Naive thymus-derived CD4-positive, alpha-beta T cell (primary cell): Measurements from ENCODE around the gene MTFR1L. TPM values are rescaled to one million over a fixed set of nuclear protein-coding genes. Genes with fewer than 3 reads are reported as not detected.

ENCODE experiments used
- ATAC-seq: fragments of 150-1000 bp; cut with Tn5 transposase; 2 replicates; pipeline ENCODE4 v1.10.0; 2021; ENCODE audit warnings: mild to moderate bottlenecking, moderate library complexity
- CTCF ChIA-PET: fragments of 350-600 bp; sonication (Branson Sonifier 250); formaldehyde crosslinking; loops from one replicate; lab custom pipeline; 2021; ENCODE audit warnings: antibody characterized with exemption; lab: Charles Lee
- POLR2A ChIA-PET: fragments of 350-600 bp; sonication (Branson Sonifier 250); formaldehyde crosslinking; loops from one replicate; lab custom pipeline; 2021; ENCODE audit warnings: antibody characterized with exemption, inconsistent platforms; lab: Charles Lee
- DNase-seq, 9 donors: peaks; one replicate each; pipeline versions ENCODE4 v3.0.0 to v3.0.0-alpha.2; 2020 to 2022; ENCODE audit warnings: mixed read lengths in 1 of 9
- H3K27ac ChIP-seq: one replicate; pipeline ENCODE4 v1.7.0; 2013; ENCODE audit warnings: mild to moderate bottlenecking, low read depth, low read length, moderate library complexity
- H3K27me3 ChIP-seq, 2 donors: one replicate each; pipeline ENCODE4 v1.7.0; 2013; ENCODE audit warnings: low read length in 2 of 2, mild to moderate bottlenecking in 2 of 2, moderate library complexity in 2 of 2; ENCODE audit not compliant: control insufficient read depth in 2 of 2, insufficient read depth in 2 of 2
- H3K36me3 ChIP-seq, 3 experiments: 1 replicate in 2 of 3; 2 replicates in 1 of 3; pipeline ENCODE4 v1.7.0; 2013; ENCODE audit warnings: low read length in 3 of 3, mild to moderate bottlenecking in 3 of 3, moderate library complexity in 1 of 3; ENCODE audit not compliant: insufficient read depth in 3 of 3, control insufficient read depth in 2 of 3
- H3K4me1 ChIP-seq, 2 donors: one replicate each; pipeline ENCODE4 v1.7.0; 2013; ENCODE audit warnings: low read length in 2 of 2, mild to moderate bottlenecking in 2 of 2, moderate library complexity in 1 of 2; ENCODE audit not compliant: control insufficient read depth in 2 of 2, insufficient read depth in 2 of 2
- H3K4me3 ChIP-seq: 2 replicates; pipeline ENCODE4 v1.7.0; 2013; ENCODE audit warnings: mild to moderate bottlenecking, low read length
- H3K9me3 ChIP-seq, 3 experiments: 1 replicate in 2 of 3; 2 replicates in 1 of 3; pipeline ENCODE4 v1.7.0; 2013; ENCODE audit warnings: low read length in 3 of 3; ENCODE audit not compliant: control insufficient read depth in 2 of 3
- H3K27ac Mint-ChIP-seq, 9 donors: one replicate each; pipeline ENCODE4 v1.8.0; 2020 to 2022; ENCODE audit warnings: mixed read lengths in 9 of 9, mild to moderate bottlenecking in 8 of 9, moderate library complexity in 5 of 9, inconsistent platforms in 2 of 9
- H3K27me3 Mint-ChIP-seq, 5 donors: one replicate each; pipeline ENCODE4 v1.8.0; 2021 to 2022; ENCODE audit warnings: mixed read lengths in 5 of 5, mild to moderate bottlenecking in 1 of 5
- H3K36me3 Mint-ChIP-seq, 5 donors: one replicate each; pipeline ENCODE4 v1.8.0; 2020 to 2022; ENCODE audit warnings: mixed read lengths in 5 of 5, mild to moderate bottlenecking in 3 of 5, inconsistent platforms in 1 of 5
- H3K4me1 Mint-ChIP-seq, 7 donors: one replicate each; pipeline ENCODE4 v1.8.0; 2020 to 2022; ENCODE audit warnings: mixed read lengths in 7 of 7, mild to moderate bottlenecking in 3 of 7, inconsistent platforms in 1 of 7
- H3K4me3 Mint-ChIP-seq, 10 donors: one replicate each; pipeline ENCODE4 v1.8.0; 2020 to 2022; ENCODE audit warnings: mild to moderate bottlenecking in 10 of 10, mixed read lengths in 10 of 10, moderate library complexity in 6 of 10, inconsistent platforms in 2 of 10
- H3K9me3 Mint-ChIP-seq, 11 donors: one replicate each; pipeline ENCODE4 v1.8.0; 2020 to 2022; ENCODE audit warnings: mixed read lengths in 11 of 11, mild to moderate bottlenecking in 4 of 11, inconsistent platforms in 1 of 11, moderate library complexity in 1 of 11
- intact Hi-C, 2 donors: fragments of 100-400 bp; cut with micrococcal nuclease; formaldehyde crosslinking; loops; one replicate each; pipeline ENCODE4 v1.15.1; 2023
- polyA plus RNA-seq, 2 donors: library from polyadenylated mRNA; unstranded; fragments of 300-500 nt; fragmentation: Illumina TruSeq; gene quantifications; one replicate each; pipeline ENCODE4 v1.2.3, GENCODE V29; 2021
- total RNA-seq, 6 experiments: library from RNA in 5 of 6; stranded (reverse) in 5 of 6; gene quantifications; 1 replicate in 5 of 6; 2 replicates in 1 of 6; pipeline ENCODE4 v1.2.3 and lab custom pipeline; 2021 to 2026

Gene MTFR1L
- total and polyA plus RNA-seq, 7 experiments from 2014 or later, result 39.6 to 60.2 (median 42.4) TPM

DNA sequence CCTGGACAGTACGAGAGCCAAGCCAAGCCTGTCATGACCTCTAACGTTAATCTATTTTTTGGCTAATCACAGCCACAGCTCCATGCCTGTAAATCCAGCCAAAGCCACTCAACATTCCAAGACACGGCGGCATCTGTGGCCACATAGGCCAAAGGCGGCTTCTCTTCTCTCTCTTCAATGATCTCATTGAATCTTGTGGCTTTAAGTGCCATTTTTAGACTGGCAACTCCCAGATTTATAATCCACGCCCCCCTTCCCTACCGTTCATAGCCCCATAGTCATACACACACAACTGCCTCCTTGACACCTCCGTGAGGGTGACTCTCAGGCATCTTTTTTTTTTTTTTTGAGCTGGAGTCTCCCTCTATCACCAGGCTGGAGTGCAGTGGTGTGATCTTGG, 25.4 kb upstream of the MTFR1L start:
- H3K9me3 Mint-ChIP-seq, result peaks cover 0 to 4% (median 0%) of the 10 kb centered on the region in 11 donors
- H3K27ac Mint-ChIP-seq, result peak overlapping the region in 8 of 9 donors; percentile 86 to 98 (median 88)
- intact Hi-C loops, result no loop called here
- ATAC-seq (no peak), DNase-seq (no peak)
- peaks cover 0 to 14% (median 6%) of the 10 kb centered on the region in 5 donors for H3K36me3 Mint-ChIP-seq
- no peak overlapping the region for H3K4me3 ChIP-seq
- H3K36me3 ChIP-seq, result peaks cover 0 to 24% (median 0%) of the 10 kb centered on the region in 3 experiments
- POLR2A ChIA-PET, result interaction anchor here (1.0 to 2.7 kb wide), 3 partner anchors 9 to 38 kb away, joined by 4 to 10 read pairs (median 8); no protein-coding TSS in a partner anchor
- peaks cover 0 to 25% (median 0%) of the 10 kb centered on the region in 5 donors for H3K27me3 Mint-ChIP-seq
- no peaks in the 10 kb centered on the region for H3K9me3 ChIP-seq
- no peaks in the 10 kb centered on the region for H3K27me3 ChIP-seq
- peak overlapping the region; percentile 37 for H3K27ac ChIP-seq
- peak overlapping the region in 3 of 10 donors; percentile 0 to 16 (median 4) for H3K4me3 Mint-ChIP-seq
- CTCF ChIA-PET, result interaction anchor here (0.6 to 2.5 kb wide), 4 partner anchors 20 to 271 kb away, joined by 3 to 13 read pairs (median 4); no protein-coding TSS in a partner anchor
- H3K4me1 Mint-ChIP-seq, result peaks cover 19 to 74% (median 66%) of the 10 kb centered on the region in 7 donors
- H3K4me1 ChIP-seq, result peaks cover 23 to 48% of the 10 kb centered on the region in 2 donors

DNA sequence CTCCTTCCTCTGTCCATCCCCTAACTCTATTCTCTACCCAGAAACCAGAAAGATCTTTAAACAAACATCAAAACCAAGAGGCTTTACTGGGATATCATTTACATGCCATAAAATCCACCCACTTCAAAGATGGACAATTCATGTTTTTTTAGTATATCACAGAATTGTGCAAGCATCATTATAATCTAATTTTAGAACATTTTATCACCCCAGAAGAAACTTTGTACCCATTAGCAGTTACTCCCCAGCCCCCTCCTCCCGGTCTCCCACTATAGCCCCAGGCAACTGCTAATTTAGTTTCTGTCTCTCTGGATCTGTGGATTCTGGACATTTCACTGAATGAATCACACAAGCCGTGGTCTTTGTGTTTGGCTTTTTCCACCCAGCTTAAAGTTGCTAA, 24.5 kb upstream of the MTFR1L start:
- intact Hi-C loops, result loop anchor here (5.0 kb wide), 3 partner anchors 118 to 293 kb away; partner anchors contain the start of gene LDLRAP1 (in 2 of the 2)
- Mint-ChIP-seq H3K4me1 (peaks cover 23 to 76% (median 67%) of the 10 kb centered on the region in 7 donors), H3K27me3 (peaks cover 0 to 25% (median 0%) of the 10 kb centered on the region in 5 donors), H3K36me3 (peaks cover 0 to 11% (median 3%) of the 10 kb centered on the region in 5 donors), H3K4me3 (peak overlapping the region in 6 of 10 donors; percentile 7 to 82 (median 36)), H3K9me3 (peaks cover 0 to 5% (median 0%) of the 10 kb centered on the region in 11 donors), H3K27ac (peak overlapping the region in 8 of 9 donors; percentile 86 to 98 (median 93))
- peaks cover 23 to 53% of the 10 kb centered on the region in 2 donors for H3K4me1 ChIP-seq
- CTCF ChIA-PET, result interaction anchor here (0.6 to 2.5 kb wide), 2 partner anchors 20 to 96 kb away, joined by 3 to 13 read pairs; no protein-coding TSS in a partner anchor
- no peak for DNase-seq
- no peaks in the 10 kb centered on the region for H3K9me3 ChIP-seq
- peaks cover 0 to 15% (median 0%) of the 10 kb centered on the region in 3 experiments for H3K36me3 ChIP-seq
- H3K4me3 ChIP-seq, result no peak overlapping the region
- POLR2A ChIA-PET, result interaction anchor here (1.1 to 2.7 kb wide), 5 partner anchors 20 to 179 kb away, joined by 3 to 19 read pairs (median 8); partner anchors contain the start of gene MAN1C1
- no peaks in the 10 kb centered on the region for H3K27me3 ChIP-seq
- ATAC-seq, result no peak
- H3K27ac ChIP-seq, result peak overlapping the region; percentile 37

- POLR2A ChIA-PET, result interaction anchor here (0.8 to 2.7 kb wide), 13 partner anchors 19 to 253 kb away, joined by 3 to 19 read pairs (median 4); partner anchors contain the start of genes LDLRAP1 and MAN1C1
- CTCF ChIA-PET, result interaction anchor here (0.7 to 2.5 kb wide), 10 partner anchors 9 to 248 kb away, joined by 3 to 13 read pairs (median 4); no protein-coding TSS in a partner anchor
- Histone ChIP-seq H3K27ac (peak overlapping the region; percentile 37), H3K4me3 (peak overlapping the region; percentile 15), H3K27me3 (no peaks in the 10 kb centered on the region), H3K36me3 (peaks cover 0 to 6% (median 0%) of the 10 kb centered on the region in 3 experiments), H3K9me3 (no peaks in the 10 kb centered on the region), H3K4me1 (peaks cover 31 to 61% of the 10 kb centered on the region in 2 donors)
- ATAC-seq (peak; percentile 75), DNase-seq (peak in 3 of 9 donors; percentile 17 to 82 (median 79))
- H3K27me3 Mint-ChIP-seq, result peaks cover 0 to 30% (median 0%) of the 10 kb centered on the region in 5 donors
- H3K9me3 Mint-ChIP-seq, result peaks cover 0 to 5% (median 0%) of the 10 kb centered on the region in 11 donors
- H3K4me3 Mint-ChIP-seq, result peak overlapping the region; percentile 58 to 94 (median 81)
- H3K36me3 Mint-ChIP-seq, result peaks cover 0 to 7% (median 0%) of the 10 kb centered on the region in 5 donors
- intact Hi-C loops, result loop anchor here (1.0 to 5.0 kb wide), 8 partner anchors 21 to 294 kb away; partner anchors contain the start of gene LDLRAP1 (in 2 of the 2)
- H3K27ac Mint-ChIP-seq, result peak overlapping the region in 8 of 9 donors; percentile 86 to 98 (median 93)
- peaks cover 29 to 82% (median 70%) of the 10 kb centered on the region in 7 donors for H3K4me1 Mint-ChIP-seq
Measured at GRCh38 chr1:25795946-25796810, 23.6 kb upstream of the MTFR1L start.

- H3K4me3 ChIP-seq, result peak overlapping the region; percentile 15
- POLR2A ChIA-PET, result interaction anchor here (0.6 to 3.6 kb wide), 18 partner anchors 17 to 344 kb away, joined by 3 to 31 read pairs (median 4); partner anchors contain the start of gene MTFR1L
- H3K4me1 Mint-ChIP-seq, result peaks cover 30 to 88% (median 74%) of the 10 kb centered on the region in 7 donors
Measured at GRCh38 chr1:25796811-25797458, 22.8 kb upstream of the MTFR1L start.

DNA sequence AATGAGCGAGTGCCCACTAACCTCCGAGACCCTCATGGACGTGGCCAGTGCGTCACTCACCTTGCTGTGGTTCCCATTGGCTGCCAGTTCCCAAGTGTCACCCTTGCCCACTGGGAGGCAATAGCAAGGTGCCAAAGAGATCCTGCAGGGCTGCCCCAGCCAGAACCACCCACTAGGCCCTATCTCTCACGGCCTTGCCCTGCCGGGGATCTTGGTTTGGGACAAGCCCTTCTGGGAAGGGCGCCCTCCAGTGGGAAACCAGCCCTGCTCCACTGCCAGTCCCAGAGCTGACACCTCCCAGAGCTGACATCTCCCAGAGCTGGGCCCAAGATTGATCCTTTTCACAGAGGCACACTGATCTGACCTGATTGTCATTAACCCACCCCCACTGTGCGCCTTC, 21.8 kb upstream of the MTFR1L start:
- Mint-ChIP-seq H3K27me3 (peaks cover 0 to 37% (median 0%) of the 10 kb centered on the region in 5 donors), H3K9me3 (peaks cover 0 to 5% (median 0%) of the 10 kb centered on the region in 11 donors), H3K27ac (peak overlapping the region; percentile 27 to 98 (median 89)), H3K4me1 (peaks cover 40 to 93% (median 81%) of the 10 kb centered on the region in 7 donors), H3K36me3 (peaks cover 0 to 3% (median 0%) of the 10 kb centered on the region in 5 donors), H3K4me3 (peak overlapping the region in 9 of 10 donors; percentile 9 to 82 (median 73))
- no peaks in the 10 kb centered on the region for H3K36me3 ChIP-seq
- intact Hi-C loops, result loop anchor here (1.0 to 5.0 kb wide), 9 partner anchors 43 to 296 kb away; partner anchors contain the start of genes LDLRAP1 (in 2 of the 2) and MAN1C1 (in 1 of the 2)
- no peak overlapping the region for H3K4me3 ChIP-seq
- peak in 1 of 9 donors; percentile 31 for DNase-seq
- no peak for ATAC-seq
- H3K4me1 ChIP-seq, result peaks cover 32 to 73% of the 10 kb centered on the region in 2 donors
- ChIA-PET CTCF (interaction anchor here (0.5 to 4.1 kb wide), 15 partner anchors 10 to 1970 kb away, joined by 3 to 32 read pairs (median 3); partner anchors contain the start of gene MTFR1L), POLR2A (interaction anchor here (0.6 to 3.6 kb wide), 10 partner anchors 16 to 345 kb away, joined by 3 to 31 read pairs (median 4); partner anchors contain the start of gene MTFR1L)
- H3K27ac ChIP-seq, result peak overlapping the region; percentile 37
- no peaks in the 10 kb centered on the region for H3K9me3 ChIP-seq
- no peaks in the 10 kb centered on the region for H3K27me3 ChIP-seq

More at GRCh38 chr1:25796811-25797458, 22.8 kb upstream of the MTFR1L start:
- peaks cover 0 to 29% (median 0%) of the 10 kb centered on the region in 5 donors for H3K27me3 Mint-ChIP-seq
- H3K9me3 Mint-ChIP-seq, result peaks cover 0 to 5% (median 0%) of the 10 kb centered on the region in 11 donors
- Histone ChIP-seq H3K36me3 (no peaks in the 10 kb centered on the region), H3K27me3 (no peaks in the 10 kb centered on the region), H3K4me1 (peaks cover 32 to 67% of the 10 kb centered on the region in 2 donors), H3K27ac (peak overlapping the region; percentile 37), H3K9me3 (no peaks in the 10 kb centered on the region)
- peak overlapping the region; percentile 51 to 98 (median 93) for H3K27ac Mint-ChIP-seq
- H3K36me3 Mint-ChIP-seq, result peaks cover 0 to 2% (median 0%) of the 10 kb centered on the region in 5 donors
- H3K4me3 Mint-ChIP-seq, result peak overlapping the region; percentile 58 to 94 (median 81)
- DNase-seq (peak; percentile 71 to 89 (median 86)), ATAC-seq (peak; percentile 76)
- intact Hi-C loops, result loop anchor here (1.0 to 5.0 kb wide), 11 partner anchors 22 to 295 kb away; partner anchors contain the start of genes LDLRAP1 (in 2 of the 2) and MAN1C1 (in 1 of the 2)
- CTCF ChIA-PET, result interaction anchor here (0.6 to 4.1 kb wide), 9 partner anchors 16 to 250 kb away, joined by 3 to 32 read pairs (median 4); no protein-coding TSS in a partner anchor
